HepG2 (cell line): ENCODE measurements around the gene SPATA25. TPM values are rescaled to one million over a fixed set of nuclear protein-coding genes. Genes with fewer than 3 reads are reported as not detected.

ENCODE experiments used
- ADNP ChIP-seq: sonication (generic); formaldehyde crosslinking; IDR thresholded peaks from 2 replicates; pipeline ENCODE4 v1.4.0; 2020; ENCODE audit warnings: missing genetic modification reagents
- AHDC1 ChIP-seq: sonication (generic); formaldehyde crosslinking; IDR thresholded peaks from 2 replicates; pipeline ENCODE4 v1.5.1; 2020; ENCODE audit warnings: mild to moderate bottlenecking, missing genetic modification reagents, borderline replicate concordance
- CENPX ChIP-seq: sonication (generic); formaldehyde crosslinking; IDR thresholded peaks from 2 replicates; pipeline ENCODE4 v1.9.0; 2021; ENCODE audit warnings: mild to moderate bottlenecking, missing genetic modification reagents, moderate library complexity
- CHCHD3 ChIP-seq: sonication (generic); formaldehyde crosslinking; IDR thresholded peaks from 2 replicates; pipeline ENCODE4 v1.8.0; 2022; ENCODE audit warnings: mild to moderate bottlenecking, missing genetic modification reagents, moderate library complexity
- HNF4A ChIP-seq: sonication (generic); formaldehyde crosslinking; IDR thresholded peaks from 2 replicates; pipeline ENCODE4 v1.4.0; 2020; ENCODE audit warnings: missing genetic modification reagents
- HNRNPH1 ChIP-seq: fragments of 200-400 bp; formaldehyde crosslinking; optimal IDR thresholded peaks from 2 replicates; pipeline ENCODE3; 2017; ENCODE audit warnings: mild to moderate bottlenecking, low read depth, low read length
- JUNB ChIP-seq: sonication (generic); formaldehyde crosslinking; IDR thresholded peaks from 2 replicates; pipeline ENCODE4 v1.8.0; 2022; ENCODE audit warnings: missing genetic modification reagents, mild to moderate bottlenecking, borderline replicate concordance
- KDM4B ChIP-seq: sonication (generic); formaldehyde crosslinking; IDR thresholded peaks from 2 replicates; pipeline ENCODE4 v1.4.0; 2020; ENCODE audit warnings: missing genetic modification reagents
- PHF8 ChIP-seq: sonication (generic); formaldehyde crosslinking; IDR thresholded peaks from 2 replicates; pipeline ENCODE4 v1.5.0; 2020; ENCODE audit warnings: missing genetic modification reagents
- REXO4 ChIP-seq: sonication (generic); formaldehyde crosslinking; IDR thresholded peaks from 2 replicates; pipeline ENCODE4 v1.8.0; 2022; ENCODE audit warnings: missing genetic modification reagents, mild to moderate bottlenecking, borderline replicate concordance
- SMAD9 ChIP-seq: sonication (generic); formaldehyde crosslinking; IDR thresholded peaks from 2 replicates; pipeline ENCODE4 v1.5.1; 2020; ENCODE audit warnings: mild to moderate bottlenecking, missing genetic modification reagents
- SP4 ChIP-seq: sonication (generic); formaldehyde crosslinking; IDR thresholded peaks from 2 replicates; pipeline ENCODE4 v1.8.1; 2023; ENCODE audit warnings: mild to moderate bottlenecking, missing genetic modification reagents
- SP5 ChIP-seq: IDR thresholded peaks from 2 replicates; pipeline ENCODE4 v1.6.1; 2016; ENCODE audit warnings: low read depth, borderline replicate concordance
- ZNF292 ChIP-seq: sonication (generic); formaldehyde crosslinking; IDR thresholded peaks from 2 replicates; pipeline ENCODE4 v1.8.1; 2022; ENCODE audit warnings: mild to moderate bottlenecking, low read depth, missing genetic modification reagents, borderline replicate concordance
- ZNF562 ChIP-seq: sonication (generic); formaldehyde crosslinking; IDR thresholded peaks from 2 replicates; pipeline ENCODE4 v1.8.0; 2022; ENCODE audit warnings: missing genetic modification reagents, borderline replicate concordance
- ZNF75D ChIP-seq: sonication (generic); formaldehyde crosslinking; IDR thresholded peaks from 2 replicates; pipeline ENCODE4 v1.8.1; 2023; ENCODE audit warnings: missing genetic modification reagents, mild to moderate bottlenecking, borderline replicate concordance
- ZNF776 ChIP-seq: sonication (generic); formaldehyde crosslinking; IDR thresholded peaks from 2 replicates; pipeline ENCODE4 v1.4.0; 2020; ENCODE audit warnings: mild to moderate bottlenecking, missing genetic modification reagents
- ZSCAN25 ChIP-seq: sonication (generic); formaldehyde crosslinking; IDR thresholded peaks from 2 replicates; pipeline ENCODE4 v1.8.0; 2022; ENCODE audit warnings: mild to moderate bottlenecking, missing genetic modification reagents
- ZSCAN5A ChIP-seq: sonication (generic); formaldehyde crosslinking; IDR thresholded peaks from 2 replicates; pipeline ENCODE4 v1.8.0; 2022; ENCODE audit warnings: mild to moderate bottlenecking, missing genetic modification reagents, borderline replicate concordance
- polyA plus RNA-seq, 8 experiments: library from polyadenylated mRNA; depleted of rRNA in 3 of 8; stranded (reverse) in 7 of 8; unstranded in 1 of 8; fragments of >200 nt; fragmentation: Illumina TruSeq in 4 of 8; extraction: Trizol in 4 of 8; gene quantifications; 2 replicates each; pipeline versions ENCODE4 v1.2.1 to v1.2.3, GENCODE V29; 2011 to 2016; ENCODE audit warnings: low read depth in 4 of 8, missing spikeins in 1 of 8, mixed read lengths in 1 of 8; ENCODE audit not compliant: insufficient read depth in 1 of 8
- total RNA-seq, 5 experiments: library from RNA; depleted of rRNA; stranded (reverse); fragments of >200 nt; fragmentation: Illumina TruSeq; extraction: Trizol; gene quantifications; 2 replicates each; pipeline ENCODE4 v1.2.3, GENCODE V29; 2016; ENCODE audit warnings: low read depth in 1 of 5
- TF ChIP-seq, protein P1 (sequence below): sonication (generic); formaldehyde crosslinking; IDR thresholded peaks from 2 replicates; pipeline ENCODE4 v1.4.0; 2020; ENCODE audit warnings: missing genetic modification reagents, borderline replicate concordance

Gene SPATA25
- total and polyA plus RNA-seq, 2 of the 13 experiments (the other 11 are each of a cell fraction or from before 2014, with no cell fraction given) = 4.8 to 7.6 TPM

GRCh38 chr20:45905505-45906079 is 18.2 kb upstream of the SPATA25 start (continued):
- TF ChIP-seq AHDC1 = no peak
- no peak for TF ChIP-seq SMAD9 (CRISPR knock-in tag)
- TF ChIP-seq PHF8 = no peak
- TF ChIP-seq KDM4B = no peak
- 0 out of 2 replicates have a peak, but pooled peaks have one; percentile 23 for TF ChIP-seq ADNP
- TF ChIP-seq CENPX (CRISPR knock-in tag) = no peak
- TF ChIP-seq SP5 (CRISPR knock-in tag) = no peak
- no peak for TF ChIP-seq ZSCAN25 (CRISPR knock-in tag)
- no peak for TF ChIP-seq ZNF292 (CRISPR knock-in tag)
- no peak for TF ChIP-seq ZNF776 (CRISPR knock-in tag)
- no peak for TF ChIP-seq JUNB (CRISPR knock-in tag)
- no peak for TF ChIP-seq REXO4 (CRISPR knock-in tag)
- TF ChIP-seq ZNF562 (CRISPR knock-in tag) = no peak
- no peak for TF ChIP-seq HNRNPH1
- no peak for TF ChIP-seq CHCHD3 (CRISPR knock-in tag)
- TF ChIP-seq, protein P1, sequence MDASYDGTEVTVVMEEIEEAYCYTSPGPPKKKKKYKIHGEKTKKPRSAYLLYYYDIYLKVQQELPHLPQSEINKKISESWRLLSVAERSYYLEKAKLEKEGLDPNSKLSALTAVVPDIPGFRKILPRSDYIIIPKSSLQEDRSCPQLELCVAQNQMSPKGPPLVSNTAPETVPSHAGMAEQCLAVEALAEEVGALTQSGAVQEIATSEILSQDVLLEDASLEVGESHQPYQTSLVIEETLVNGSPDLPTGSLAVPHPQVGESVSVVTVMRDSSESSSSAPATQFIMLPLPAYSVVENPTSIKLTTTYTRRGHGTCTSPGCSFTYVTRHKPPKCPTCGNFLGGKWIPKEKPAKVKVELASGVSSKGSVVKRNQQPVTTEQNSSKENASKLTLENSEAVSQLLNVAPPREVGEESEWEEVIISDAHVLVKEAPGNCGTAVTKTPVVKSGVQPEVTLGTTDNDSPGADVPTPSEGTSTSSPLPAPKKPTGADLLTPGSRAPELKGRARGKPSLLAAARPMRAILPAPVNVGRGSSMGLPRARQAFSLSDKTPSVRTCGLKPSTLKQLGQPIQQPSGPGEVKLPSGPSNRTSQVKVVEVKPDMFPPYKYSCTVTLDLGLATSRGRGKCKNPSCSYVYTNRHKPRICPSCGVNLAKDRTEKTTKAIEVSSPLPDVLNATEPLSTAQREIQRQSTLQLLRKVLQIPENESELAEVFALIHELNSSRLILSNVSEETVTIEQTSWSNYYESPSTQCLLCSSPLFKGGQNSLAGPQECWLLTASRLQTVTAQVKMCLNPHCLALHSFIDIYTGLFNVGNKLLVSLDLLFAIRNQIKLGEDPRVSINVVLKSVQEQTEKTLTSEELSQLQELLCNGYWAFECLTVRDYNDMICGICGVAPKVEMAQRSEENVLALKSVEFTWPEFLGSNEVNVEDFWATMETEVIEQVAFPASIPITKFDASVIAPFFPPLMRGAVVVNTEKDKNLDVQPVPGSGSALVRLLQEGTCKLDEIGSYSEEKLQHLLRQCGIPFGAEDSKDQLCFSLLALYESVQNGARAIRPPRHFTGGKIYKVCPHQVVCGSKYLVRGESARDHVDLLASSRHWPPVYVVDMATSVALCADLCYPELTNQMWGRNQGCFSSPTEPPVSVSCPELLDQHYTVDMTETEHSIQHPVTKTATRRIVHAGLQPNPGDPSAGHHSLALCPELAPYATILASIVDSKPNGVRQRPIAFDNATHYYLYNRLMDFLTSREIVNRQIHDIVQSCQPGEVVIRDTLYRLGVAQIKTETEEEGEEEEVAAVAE (CRISPR knock-in tag) = no peak
- TF ChIP-seq SP4 = no peak
- no peak for TF ChIP-seq ZSCAN5A (CRISPR knock-in tag)
- no peak for TF ChIP-seq ZNF75D
- 0 out of 2 replicates have a peak, but pooled peaks have one; percentile 11 for TF ChIP-seq HNF4A
